ENCODE results near the gene ATP5PB. TPM values are rescaled to one million over a fixed set of nuclear protein-coding genes. Genes with fewer than 3 reads are reported as not detected.
A peak's percentile ranks its signal among the peaks of the same experiment; 100 is the strongest.

Gene ATP5PB
- polyA plus RNA-seq, 1 donor from 2014 or later: 597 TPM

DNA sequence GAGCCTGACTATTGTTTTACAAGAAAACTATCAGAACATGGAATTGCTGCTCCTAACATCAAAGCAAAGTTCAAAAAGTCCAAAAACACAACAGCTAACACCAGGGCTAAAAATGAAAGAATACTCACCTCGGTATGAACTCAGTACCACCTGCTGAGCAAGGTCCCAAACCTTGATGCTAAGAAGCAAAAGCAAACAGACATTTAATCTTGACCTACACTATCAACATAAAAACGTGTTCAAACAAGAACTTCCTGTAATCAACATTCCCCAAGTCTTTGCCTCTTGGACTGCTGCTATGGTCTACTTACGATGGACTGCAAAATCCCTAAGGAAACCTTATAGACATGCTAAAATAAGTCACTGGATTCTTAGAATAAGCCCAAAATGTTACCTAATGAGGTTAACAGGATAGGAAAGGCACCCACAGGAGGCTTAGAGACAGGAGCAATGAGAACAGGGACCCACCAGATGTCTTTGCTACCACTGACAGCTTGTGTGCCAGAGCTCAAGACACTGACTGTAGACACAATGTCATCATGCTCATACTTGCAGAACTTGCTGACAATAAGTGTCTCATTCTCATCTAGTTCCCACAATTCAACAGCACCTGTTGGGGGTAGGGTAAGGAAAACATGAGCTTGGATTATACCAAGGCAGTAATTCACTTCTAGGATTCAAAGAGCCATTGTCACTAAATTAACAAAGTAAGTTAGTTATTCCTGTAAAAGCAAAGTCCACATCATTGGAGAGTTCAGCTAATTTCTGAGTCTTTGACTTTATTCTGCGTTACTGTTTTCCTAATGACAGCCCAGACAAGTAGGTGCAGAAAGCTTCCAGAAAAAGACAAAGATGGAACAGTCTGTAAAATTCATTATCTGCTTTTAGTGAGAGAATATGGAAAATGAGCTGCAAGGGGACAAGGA, 2.0 kb upstream of the ATP5PB start:
- Histone ChIP-seq H3K79me2 (replicated peaks; ENCODE audit: insufficient read depth, low read length) (peaks cover 44% of the 10 kb centered on the region), H4K20me1 (ENCODE audit: insufficient read depth) (no peaks in the 10 kb centered on the region), H3K9ac (ENCODE audit: low read length) (no peak overlapping the region), H3K4me2 (ENCODE audit: low read length) (peak overlapping the region; percentile 74), H3K9me3 (ENCODE audit: low read length) (no peaks in the 10 kb centered on the region), H3K36me3 (ENCODE audit: insufficient read depth, low read length) (no peaks in the 10 kb centered on the region), H2AFZ (ENCODE audit: low read depth, low read length) (no peak overlapping the region), H3F3A (ENCODE audit: insufficient read depth, low read length, poor library complexity, severe bottlenecking) (no peaks in the 10 kb centered on the region), H3K27ac (ENCODE audit: low read length) (no peak overlapping the region), H3K9me2 (ENCODE audit: insufficient read depth, low read length) (no peaks in the 10 kb centered on the region), H3K4me3 (ENCODE audit: low read length) (peak overlapping the region; percentile 87), H3K27me3 (ENCODE audit: insufficient read depth, low read depth, low read length) (no peaks in the 10 kb centered on the region)
- TF ChIP-seq, protein P1, sequence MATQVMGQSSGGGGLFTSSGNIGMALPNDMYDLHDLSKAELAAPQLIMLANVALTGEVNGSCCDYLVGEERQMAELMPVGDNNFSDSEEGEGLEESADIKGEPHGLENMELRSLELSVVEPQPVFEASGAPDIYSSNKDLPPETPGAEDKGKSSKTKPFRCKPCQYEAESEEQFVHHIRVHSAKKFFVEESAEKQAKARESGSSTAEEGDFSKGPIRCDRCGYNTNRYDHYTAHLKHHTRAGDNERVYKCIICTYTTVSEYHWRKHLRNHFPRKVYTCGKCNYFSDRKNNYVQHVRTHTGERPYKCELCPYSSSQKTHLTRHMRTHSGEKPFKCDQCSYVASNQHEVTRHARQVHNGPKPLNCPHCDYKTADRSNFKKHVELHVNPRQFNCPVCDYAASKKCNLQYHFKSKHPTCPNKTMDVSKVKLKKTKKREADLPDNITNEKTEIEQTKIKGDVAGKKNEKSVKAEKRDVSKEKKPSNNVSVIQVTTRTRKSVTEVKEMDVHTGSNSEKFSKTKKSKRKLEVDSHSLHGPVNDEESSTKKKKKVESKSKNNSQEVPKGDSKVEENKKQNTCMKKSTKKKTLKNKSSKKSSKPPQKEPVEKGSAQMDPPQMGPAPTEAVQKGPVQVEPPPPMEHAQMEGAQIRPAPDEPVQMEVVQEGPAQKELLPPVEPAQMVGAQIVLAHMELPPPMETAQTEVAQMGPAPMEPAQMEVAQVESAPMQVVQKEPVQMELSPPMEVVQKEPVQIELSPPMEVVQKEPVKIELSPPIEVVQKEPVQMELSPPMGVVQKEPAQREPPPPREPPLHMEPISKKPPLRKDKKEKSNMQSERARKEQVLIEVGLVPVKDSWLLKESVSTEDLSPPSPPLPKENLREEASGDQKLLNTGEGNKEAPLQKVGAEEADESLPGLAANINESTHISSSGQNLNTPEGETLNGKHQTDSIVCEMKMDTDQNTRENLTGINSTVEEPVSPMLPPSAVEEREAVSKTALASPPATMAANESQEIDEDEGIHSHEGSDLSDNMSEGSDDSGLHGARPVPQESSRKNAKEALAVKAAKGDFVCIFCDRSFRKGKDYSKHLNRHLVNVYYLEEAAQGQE (IDR thresholded peaks at IDR 0.05; ENCODE audit: borderline replicate concordance): no peak
- TF ChIP-seq POLR2AphosphoS5 (IDR thresholded peaks at IDR 0.05): no peak
- no peak for TF ChIP-seq SMC3 (conservative IDR thresholded peaks at IDR 0.05; ENCODE audit: poor library complexity)
- no peak for TF ChIP-seq EZH2 (IDR thresholded peaks at IDR 0.05; ENCODE audit: borderline replicate concordance, insufficient read depth, low read length, poor library complexity, severe bottlenecking)
- no peak for TF ChIP-seq MXI1 (conservative IDR thresholded peaks at IDR 0.05; ENCODE audit: poor library complexity, severe bottlenecking)

DNA sequence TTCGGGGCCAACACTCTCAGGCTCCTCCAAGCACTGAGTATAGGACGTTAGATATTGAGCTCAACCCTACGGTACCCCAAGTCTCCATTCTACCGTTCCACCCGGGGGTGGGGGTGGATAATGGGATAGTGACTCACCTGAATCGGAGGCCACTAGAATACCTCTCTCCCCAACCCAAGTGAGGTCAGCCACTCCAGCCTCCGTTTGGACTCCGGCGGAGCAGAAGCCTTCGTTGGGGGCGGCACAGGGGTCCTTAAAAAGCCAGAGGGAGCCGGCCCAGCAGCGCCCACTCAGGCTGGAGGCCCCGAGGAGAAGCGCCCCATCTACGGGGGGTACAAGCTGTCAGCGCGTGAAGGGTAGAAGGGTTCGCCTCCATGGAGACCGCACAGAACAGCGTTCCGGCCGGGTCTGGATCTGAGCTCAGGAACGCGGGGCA, 764 bp upstream of the ATP5PB start:
- Histone ChIP-seq H3K9ac (ENCODE audit: low read length) (peak overlapping the region; percentile 78), H3K79me2 (replicated peaks; ENCODE audit: insufficient read depth, low read length) (peaks cover 44% of the 10 kb centered on the region), H3K4me3 (ENCODE audit: low read length) (peak overlapping the region; percentile 87), H3K27me3 (ENCODE audit: insufficient read depth, low read depth, low read length) (no peaks in the 10 kb centered on the region), H3K9me2 (ENCODE audit: insufficient read depth, low read length) (no peaks in the 10 kb centered on the region), H3F3A (ENCODE audit: insufficient read depth, low read length, poor library complexity, severe bottlenecking) (no peaks in the 10 kb centered on the region), H3K9me3 (ENCODE audit: low read length) (no peaks in the 10 kb centered on the region), H3K4me2 (ENCODE audit: low read length) (peak overlapping the region; percentile 74), H3K36me3 (ENCODE audit: insufficient read depth, low read length) (no peaks in the 10 kb centered on the region), H3K27ac (ENCODE audit: low read length) (no peak overlapping the region), H4K20me1 (ENCODE audit: insufficient read depth) (no peaks in the 10 kb centered on the region), H2AFZ (ENCODE audit: low read depth, low read length) (peak overlapping the region; percentile 68)
- TF ChIP-seq, protein P2, sequence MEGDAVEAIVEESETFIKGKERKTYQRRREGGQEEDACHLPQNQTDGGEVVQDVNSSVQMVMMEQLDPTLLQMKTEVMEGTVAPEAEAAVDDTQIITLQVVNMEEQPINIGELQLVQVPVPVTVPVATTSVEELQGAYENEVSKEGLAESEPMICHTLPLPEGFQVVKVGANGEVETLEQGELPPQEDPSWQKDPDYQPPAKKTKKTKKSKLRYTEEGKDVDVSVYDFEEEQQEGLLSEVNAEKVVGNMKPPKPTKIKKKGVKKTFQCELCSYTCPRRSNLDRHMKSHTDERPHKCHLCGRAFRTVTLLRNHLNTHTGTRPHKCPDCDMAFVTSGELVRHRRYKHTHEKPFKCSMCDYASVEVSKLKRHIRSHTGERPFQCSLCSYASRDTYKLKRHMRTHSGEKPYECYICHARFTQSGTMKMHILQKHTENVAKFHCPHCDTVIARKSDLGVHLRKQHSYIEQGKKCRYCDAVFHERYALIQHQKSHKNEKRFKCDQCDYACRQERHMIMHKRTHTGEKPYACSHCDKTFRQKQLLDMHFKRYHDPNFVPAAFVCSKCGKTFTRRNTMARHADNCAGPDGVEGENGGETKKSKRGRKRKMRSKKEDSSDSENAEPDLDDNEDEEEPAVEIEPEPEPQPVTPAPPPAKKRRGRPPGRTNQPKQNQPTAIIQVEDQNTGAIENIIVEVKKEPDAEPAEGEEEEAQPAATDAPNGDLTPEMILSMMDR (IDR thresholded peaks at IDR 0.05; ENCODE audit: poor library complexity, severe bottlenecking): no peak
- no peak for TF ChIP-seq POLR2AphosphoS5 (IDR thresholded peaks at IDR 0.05)
- TF ChIP-seq MXI1 (conservative IDR thresholded peaks at IDR 0.05; ENCODE audit: poor library complexity, severe bottlenecking): no peak
- TF ChIP-seq EZH2 (IDR thresholded peaks at IDR 0.05; ENCODE audit: borderline replicate concordance, insufficient read depth, low read length, poor library complexity, severe bottlenecking): no peak
- TF ChIP-seq, protein P1 (IDR thresholded peaks at IDR 0.05; ENCODE audit: borderline replicate concordance): no peak
- no peak for TF ChIP-seq SMC3 (conservative IDR thresholded peaks at IDR 0.05; ENCODE audit: poor library complexity)
- TF ChIP-seq RAD21 (conservative IDR thresholded peaks at IDR 0.05): no peak
- TF ChIP-seq EP300 (conservative IDR thresholded peaks at IDR 0.05; ENCODE audit: poor library complexity, severe bottlenecking): no peak
- no peak for TF ChIP-seq TAF1 (IDR thresholded peaks at IDR 0.05; ENCODE audit: low read depth)
